H9 (cell line): ENCODE data around the gene KCNA3. TPM values are rescaled to one million over a fixed set of nuclear protein-coding genes. Genes with fewer than 3 reads are reported as not detected.
A peak's percentile ranks its signal among the peaks of the same experiment; 100 is the strongest.

Source experiments
- DNase-seq: peaks from one replicate; pipeline ENCODE4 v3.0.0-alpha.2; 2017
- H2AFZ ChIP-seq: one replicate; pipeline ENCODE4 v1.6.1; 2013; ENCODE audit warnings: mild to moderate bottlenecking, low read length, control low read depth, moderate library complexity
- H2AK5ac ChIP-seq: 2 replicates; pipeline ENCODE4 v1.6.1; 2013; ENCODE audit warnings: low read length, control low read depth, mixed read lengths; ENCODE audit not compliant: insufficient read length
- H2BK120ac ChIP-seq: one replicate; pipeline ENCODE4 v1.6.1; 2013; ENCODE audit warnings: low read depth, mild to moderate bottlenecking, low read length, control low read depth, inconsistent platforms; ENCODE audit not compliant: poor library complexity, severe bottlenecking
- H2BK12ac ChIP-seq: 2 replicates; pipeline ENCODE4 v1.6.1; 2013; ENCODE audit warnings: low read length, control low read depth, mixed read lengths, low read depth; ENCODE audit not compliant: insufficient read length
- H2BK15ac ChIP-seq: 2 replicates; pipeline ENCODE4 v1.6.1; 2013; ENCODE audit warnings: low read depth, low read length, control low read depth
- H2BK20ac ChIP-seq: one replicate; pipeline ENCODE4 v1.6.1; 2013; ENCODE audit warnings: low read depth, mild to moderate bottlenecking, low read length, control low read depth, inconsistent platforms; ENCODE audit not compliant: poor library complexity, severe bottlenecking
- H2BK5ac ChIP-seq: 2 replicates; pipeline ENCODE4 v1.6.1; 2013; ENCODE audit warnings: low read length, control low read depth, mixed read lengths; ENCODE audit not compliant: insufficient read length
- H3K14ac ChIP-seq: 2 replicates; pipeline ENCODE4 v1.6.1; 2013; ENCODE audit warnings: low read length, control low read depth; ENCODE audit not compliant: insufficient read depth
- H3K18ac ChIP-seq: 2 replicates; pipeline ENCODE4 v1.6.1; 2013; ENCODE audit warnings: low read depth, mild to moderate bottlenecking, mixed read lengths, low read length, control low read depth; ENCODE audit not compliant: insufficient read length
- H3K23ac ChIP-seq: 2 replicates; pipeline ENCODE4 v1.6.1; 2013; ENCODE audit warnings: low read length, control low read depth, mixed read lengths, low read depth; ENCODE audit not compliant: insufficient read length
- H3K23me2 ChIP-seq: 2 replicates; pipeline ENCODE4 v1.6.1; 2013; ENCODE audit warnings: low read depth, mild to moderate bottlenecking, mixed read lengths, low read length, control low read depth; ENCODE audit not compliant: insufficient read length, poor library complexity, severe bottlenecking
- H3K27ac ChIP-seq: 2 replicates; pipeline ENCODE4 v1.5.1; 2013; ENCODE audit warnings: low read length, control low read depth, mixed read lengths, low read depth; ENCODE audit not compliant: insufficient read length
- H3K27me3 ChIP-seq: 2 replicates; pipeline ENCODE4 v1.6.1; 2013; ENCODE audit warnings: low read length, control low read depth, inconsistent platforms; ENCODE audit not compliant: insufficient read depth
- H3K4ac ChIP-seq: 2 replicates; pipeline ENCODE4 v1.6.1; 2013; ENCODE audit warnings: low read depth, mild to moderate bottlenecking, control low read depth, inconsistent platforms, low read length, moderate library complexity
- H3K4me1 ChIP-seq: 2 replicates; pipeline ENCODE4 v1.6.1; 2013; ENCODE audit warnings: low read length, control low read depth, inconsistent platforms; ENCODE audit not compliant: insufficient read depth
- H3K4me2 ChIP-seq: 2 replicates; pipeline ENCODE4 v1.6.1; 2013; ENCODE audit warnings: low read length, control low read depth, mixed read lengths; ENCODE audit not compliant: insufficient read length, insufficient read depth
- H3K56ac ChIP-seq: 2 replicates; pipeline ENCODE4 v1.6.1; 2013; ENCODE audit warnings: low read depth, mild to moderate bottlenecking, mixed read lengths, low read length, control low read depth; ENCODE audit not compliant: insufficient read length
- H3K79me1 ChIP-seq: 2 replicates; pipeline ENCODE4 v1.6.1; 2013; ENCODE audit warnings: low read depth, mild to moderate bottlenecking, moderate library complexity, low read length, control low read depth, inconsistent platforms; ENCODE audit not compliant: insufficient read depth, poor library complexity, severe bottlenecking
- H3K79me2 ChIP-seq: 2 replicates; pipeline ENCODE4 v1.6.1; 2013; ENCODE audit warnings: low read length, control low read depth, inconsistent platforms; ENCODE audit not compliant: insufficient read depth
- H3K9ac ChIP-seq: 2 replicates; pipeline ENCODE4 v1.6.1; 2013; ENCODE audit warnings: low read length, control low read depth, mixed read lengths; ENCODE audit not compliant: insufficient read length; ENCODE audit errors: extremely low read depth
- H3K9me3 ChIP-seq: one replicate; pipeline ENCODE4 v1.6.1; 2013; ENCODE audit warnings: low read depth, low read length, inconsistent platforms; ENCODE audit not compliant: control insufficient read depth
- H3T11ph ChIP-seq: one replicate; pipeline ENCODE4 v1.6.1; 2013; ENCODE audit warnings: mild to moderate bottlenecking, low read length, control low read depth, inconsistent platforms
- H4K20me1 ChIP-seq: one replicate; pipeline ENCODE4 v1.6.1; 2013; ENCODE audit not compliant: control insufficient read depth, insufficient read length, insufficient read depth
- H4K5ac ChIP-seq: 2 replicates; pipeline ENCODE4 v1.6.1; 2013; ENCODE audit warnings: low read depth, mild to moderate bottlenecking, mixed read lengths, low read length, control low read depth; ENCODE audit not compliant: insufficient read length
- H4K8ac ChIP-seq: replicated peaks from 2 replicates; pipeline ENCODE4 v1.6.1; 2013; ENCODE audit warnings: low read length, control low read depth, mixed read lengths, low read depth; ENCODE audit not compliant: insufficient read length
- H4K91ac ChIP-seq: 2 replicates; pipeline ENCODE4 v1.6.1; 2013; ENCODE audit warnings: low read depth, mild to moderate bottlenecking, moderate library complexity, mixed read lengths, low read length, control low read depth; ENCODE audit not compliant: insufficient read length
- H3K27ac Mint-ChIP-seq, 3 experiments: 2 replicates in 2 of 3; 3 replicates in 1 of 3; pipeline ENCODE4 v1.8.0; 2020 to 2021; ENCODE audit warnings: mixed read lengths in 3 of 3, mild to moderate bottlenecking in 1 of 3, moderate library complexity in 1 of 3
- H3K27me3 Mint-ChIP-seq: 2 replicates; pipeline ENCODE4 v1.8.0; 2021; ENCODE audit warnings: low read depth, mild to moderate bottlenecking, moderate library complexity, mixed read lengths
- H3K36me3 Mint-ChIP-seq, 3 experiments: 2 replicates in 2 of 3; 3 replicates in 1 of 3; pipeline ENCODE4 v1.8.0; 2020 to 2021; ENCODE audit warnings: low read depth in 3 of 3, mixed read lengths in 3 of 3; ENCODE audit not compliant: insufficient read depth in 1 of 3
- H3K4me1 Mint-ChIP-seq, 2 experiments: 2 replicates each; pipeline ENCODE4 v1.8.0; 2020; ENCODE audit warnings: mixed read lengths in 2 of 2
- H3K4me3 Mint-ChIP-seq, 2 experiments: 2 replicates in 1 of 2; 3 replicates in 1 of 2; pipeline ENCODE4 v1.8.0; 2020 to 2021; ENCODE audit warnings: mild to moderate bottlenecking in 2 of 2, mixed read lengths in 2 of 2, moderate library complexity in 1 of 2
- H3K9me3 Mint-ChIP-seq, 2 experiments: 2 replicates in 1 of 2; 3 replicates in 1 of 2; pipeline ENCODE4 v1.8.0; 2020; ENCODE audit warnings: mild to moderate bottlenecking in 2 of 2, mixed read lengths in 2 of 2, moderate library complexity in 1 of 2
- WGBS: extraction: QIAGEN DNeasy Blood & Tissue Kit; methylation state at CpG from one replicate; pipeline ENCODE4 v1.1.7; 2013; ENCODE audit warnings: missing lambda C conversion rate, low lambda C conversion rate, mixed read lengths; ENCODE audit not compliant: insufficient read length; ENCODE audit errors: extremely low coverage; 5-methylcytosine and 5-hydroxymethylcytosine counted together
- total RNA-seq: library from RNA; stranded (reverse); gene quantifications from 2 replicates; pipeline ENCODE4 v1.2.1, GENCODE V29; 2021
- TF ChIP-seq, protein P1 (sequence below): fragments of 200-600 bp; sonication (generic); conservative IDR thresholded peaks from 3 replicates; pipeline ENCODE4 v1.8.0; 2021; ENCODE audit warnings: antibody characterized with exemption, mild to moderate bottlenecking

Gene KCNA3
- total RNA-seq, 1 experiment from 2014 or later = 0.92 TPM

- no peak overlapping the region for H2AFZ ChIP-seq
- H2BK20ac ChIP-seq = no peak overlapping the region
- no peak overlapping the region for H4K5ac ChIP-seq
- no peak overlapping the region for H4K8ac ChIP-seq
- DNase-seq = no peak
- no peaks in the 10 kb centered on the region for H3K79me2 ChIP-seq
- no peak overlapping the region for H3T11ph ChIP-seq
- TF ChIP-seq, protein P1, sequence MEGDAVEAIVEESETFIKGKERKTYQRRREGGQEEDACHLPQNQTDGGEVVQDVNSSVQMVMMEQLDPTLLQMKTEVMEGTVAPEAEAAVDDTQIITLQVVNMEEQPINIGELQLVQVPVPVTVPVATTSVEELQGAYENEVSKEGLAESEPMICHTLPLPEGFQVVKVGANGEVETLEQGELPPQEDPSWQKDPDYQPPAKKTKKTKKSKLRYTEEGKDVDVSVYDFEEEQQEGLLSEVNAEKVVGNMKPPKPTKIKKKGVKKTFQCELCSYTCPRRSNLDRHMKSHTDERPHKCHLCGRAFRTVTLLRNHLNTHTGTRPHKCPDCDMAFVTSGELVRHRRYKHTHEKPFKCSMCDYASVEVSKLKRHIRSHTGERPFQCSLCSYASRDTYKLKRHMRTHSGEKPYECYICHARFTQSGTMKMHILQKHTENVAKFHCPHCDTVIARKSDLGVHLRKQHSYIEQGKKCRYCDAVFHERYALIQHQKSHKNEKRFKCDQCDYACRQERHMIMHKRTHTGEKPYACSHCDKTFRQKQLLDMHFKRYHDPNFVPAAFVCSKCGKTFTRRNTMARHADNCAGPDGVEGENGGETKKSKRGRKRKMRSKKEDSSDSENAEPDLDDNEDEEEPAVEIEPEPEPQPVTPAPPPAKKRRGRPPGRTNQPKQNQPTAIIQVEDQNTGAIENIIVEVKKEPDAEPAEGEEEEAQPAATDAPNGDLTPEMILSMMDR = no peak
- H3K23ac ChIP-seq = no peak overlapping the region
- H3K4me1 ChIP-seq = peaks cover 4% of the 10 kb centered on the region
- no peak overlapping the region for H3K27ac ChIP-seq
- H3K36me3 Mint-ChIP-seq = peaks cover 4 to 6% (median 6%) of the 10 kb centered on the region in 3 experiments; a peak in 5 of 7 replicates
- H3K4me1 Mint-ChIP-seq = peaks cover 9 to 13% of the 10 kb centered on the region in 2 experiments
- no peak overlapping the region for H3K56ac ChIP-seq
- no peak overlapping the region for H2BK15ac ChIP-seq
- H2AK5ac ChIP-seq = no peak overlapping the region
- H2BK5ac ChIP-seq = no peak overlapping the region
- no peak overlapping the region for H3K4me2 ChIP-seq
- H3K18ac ChIP-seq = no peak overlapping the region
- H3K14ac ChIP-seq = no peak overlapping the region
- H3K23me2 ChIP-seq = peaks cover 14% of the 10 kb centered on the region
- H4K91ac ChIP-seq = no peak overlapping the region
- peaks cover 73% of the 10 kb centered on the region for H3K27me3 Mint-ChIP-seq
- peaks cover 7 to 9% of the 10 kb centered on the region in 2 experiments for H3K9me3 Mint-ChIP-seq
- WGBS = no CpG with 5 or more reads among the region's 4 CpGs
- peaks cover 30% of the 10 kb centered on the region for H3K27me3 ChIP-seq
- no peaks in the 10 kb centered on the region for H3K79me1 ChIP-seq
- peak overlapping the region in 1 of 2 experiments; percentile 7; a peak in 1 of 5 replicates for H3K4me3 Mint-ChIP-seq
- no peak overlapping the region for H3K27ac Mint-ChIP-seq
- H4K20me1 ChIP-seq = no peaks in the 10 kb centered on the region
- no peaks in the 10 kb centered on the region for H3K9me3 ChIP-seq
- no peak overlapping the region for H2BK120ac ChIP-seq
- H3K4ac ChIP-seq = no peak overlapping the region
- H2BK12ac ChIP-seq = no peak overlapping the region
- no peak overlapping the region for H3K9ac ChIP-seq
These were observed 2.0 kb downstream of the KCNA3 start for GRCh38 chr1:110672753-110673108.
